WERI-Rb-1 (cell line): ENCODE data around the gene MAPKAP1.

Experiments
- DNase-seq: peaks from one replicate; pipeline ENCODE4 v3.0.0-alpha.2; 2020
- H3K27ac ChIP-seq: fragments of 250-450 bp; sonication (Bioruptor Pico); 2 replicates; pipeline ENCODE4 v1.5.1; 2020; ENCODE audit warnings: mild to moderate bottlenecking, moderate library complexity
- H3K27me3 ChIP-seq: fragments of 250-450 bp; sonication (Bioruptor Pico); 2 replicates; pipeline ENCODE4 v1.5.1; 2021; ENCODE audit warnings: mild to moderate bottlenecking, low read depth, moderate library complexity; ENCODE audit not compliant: insufficient read depth, severe bottlenecking
- H3K36me3 ChIP-seq: fragments of 250-450 bp; sonication (Bioruptor Pico); 2 replicates; pipeline ENCODE4 v1.5.1; 2020; ENCODE audit warnings: mild to moderate bottlenecking, moderate library complexity
- H3K4me3 ChIP-seq: 2 replicates; pipeline ENCODE4 v1.5.1; 2011; ENCODE audit warnings: low read depth, mild to moderate bottlenecking, control low read depth, low read length
- H3K9me3 ChIP-seq: fragments of 250-450 bp; sonication (Bioruptor Pico); 2 replicates; pipeline ENCODE4 v1.5.1; 2021; ENCODE audit warnings: mild to moderate bottlenecking, moderate library complexity; ENCODE audit not compliant: severe bottlenecking
- CTCF ChIP-seq: IDR thresholded peaks from 2 replicates; pipeline ENCODE4 v1.5.1; 2011; ENCODE audit warnings: low read depth, mild to moderate bottlenecking, control low read depth, inconsistent platforms, low read length

MAPKAP1 gene

GRCh38 chr9:125541840-125542243 lies 165.2 kb downstream of the MAPKAP1 start:
- no peaks in the 10 kb centered on the region for H3K9me3 ChIP-seq
- peaks cover 4% of the 10 kb centered on the region for H3K36me3 ChIP-seq
- no peaks in the 10 kb centered on the region for H3K27me3 ChIP-seq
- no peak for DNase-seq
- no peak for TF ChIP-seq CTCF
- H3K27ac ChIP-seq, result no peak overlapping the region
- no peak overlapping the region for H3K4me3 ChIP-seq

GRCh38 chr9:125540497-125540896 lies 166.5 kb downstream of the MAPKAP1 start:
- no peaks in the 10 kb centered on the region for H3K9me3 ChIP-seq
- no peak for TF ChIP-seq CTCF

DNA sequence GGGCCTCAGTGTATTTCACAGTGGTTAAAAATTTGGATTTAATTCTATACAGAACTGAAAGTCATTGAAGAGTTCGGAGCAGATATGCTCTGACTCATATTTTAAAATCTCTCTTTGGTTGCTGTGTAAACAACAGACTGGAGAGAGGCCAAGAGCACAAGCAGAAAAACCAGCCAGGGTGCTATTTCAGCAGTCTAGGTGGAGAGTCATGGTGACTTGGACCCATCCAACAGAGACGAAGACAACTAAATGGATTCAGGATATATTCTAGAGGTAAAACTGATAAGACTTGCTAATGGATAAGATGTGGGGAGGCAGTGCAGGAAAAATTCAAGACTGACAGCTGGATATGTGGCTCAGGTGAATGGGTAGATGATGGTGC lies 168.9 kb downstream of the MAPKAP1 start:
- DNase-seq, result no peak
- Histone ChIP-seq H3K27ac (no peak overlapping the region), H3K27me3 (no peaks in the 10 kb centered on the region), H3K9me3 (no peaks in the 10 kb centered on the region), H3K36me3 (peaks cover 4% of the 10 kb centered on the region), H3K4me3 (no peak overlapping the region)
- no peak for TF ChIP-seq CTCF

More at GRCh38 chr9:125540497-125540896, 166.5 kb downstream of the MAPKAP1 start:
- Histone ChIP-seq H3K27me3 (no peaks in the 10 kb centered on the region), H3K4me3 (no peak overlapping the region), H3K27ac (no peak overlapping the region), H3K36me3 (peaks cover 4% of the 10 kb centered on the region)
- DNase-seq, result no peak

DNA sequence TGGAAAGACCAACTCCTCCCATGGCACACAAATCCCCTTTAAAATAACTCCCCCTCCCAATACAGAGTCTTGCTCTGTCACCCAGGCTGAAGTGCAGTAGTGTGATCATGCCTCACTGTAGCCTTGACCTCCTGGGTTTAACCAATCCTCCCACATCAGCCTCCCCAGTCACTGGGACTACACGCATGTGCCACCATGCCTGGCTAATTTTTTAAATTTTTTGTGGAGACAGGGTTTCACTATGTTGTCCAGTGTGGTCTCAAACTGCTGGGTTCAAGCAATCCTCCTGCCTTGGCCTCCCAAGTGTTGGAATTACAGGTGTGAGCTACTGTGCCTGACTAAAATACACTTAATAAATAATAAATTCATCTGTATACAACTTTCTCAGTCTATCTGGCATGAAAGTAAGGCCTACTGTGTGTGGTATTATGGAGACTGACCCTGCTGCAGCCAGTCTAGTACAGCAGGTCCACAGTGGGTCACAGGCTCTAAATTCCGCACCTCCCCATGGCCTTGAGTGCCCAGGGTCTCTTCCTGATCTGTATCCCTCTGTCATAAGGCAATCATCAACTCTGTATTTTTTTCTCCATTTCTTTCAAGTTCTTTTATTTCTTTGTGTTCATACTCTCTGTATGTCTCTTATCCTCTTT lies 169.4 kb downstream of the MAPKAP1 start:
- no peak for DNase-seq
- peaks cover 4% of the 10 kb centered on the region for H3K36me3 ChIP-seq
- H3K27me3 ChIP-seq, result no peaks in the 10 kb centered on the region
- no peak overlapping the region for H3K4me3 ChIP-seq
- no peaks in the 10 kb centered on the region for H3K9me3 ChIP-seq
- H3K27ac ChIP-seq, result no peak overlapping the region
- no peak for TF ChIP-seq CTCF

GRCh38 chr9:125536776-125537175 lies 170.2 kb downstream of the MAPKAP1 start:
- Histone ChIP-seq H3K4me3 (no peak overlapping the region), H3K27ac (no peak overlapping the region), H3K36me3 (peaks cover 1% of the 10 kb centered on the region; the same call in 1 of the 2 replicates), H3K9me3 (no peaks in the 10 kb centered on the region), H3K27me3 (no peaks in the 10 kb centered on the region)
- TF ChIP-seq CTCF, result no peak
- no peak for DNase-seq
